ENCODE measurements around the gene SPDYC. TPM values are rescaled to one million over a fixed set of nuclear protein-coding genes. Genes with fewer than 3 reads are reported as not detected.

SPDYC gene
- total RNA-seq, 1 experiment from 2014 or later: 1.2 TPM

DNA sequence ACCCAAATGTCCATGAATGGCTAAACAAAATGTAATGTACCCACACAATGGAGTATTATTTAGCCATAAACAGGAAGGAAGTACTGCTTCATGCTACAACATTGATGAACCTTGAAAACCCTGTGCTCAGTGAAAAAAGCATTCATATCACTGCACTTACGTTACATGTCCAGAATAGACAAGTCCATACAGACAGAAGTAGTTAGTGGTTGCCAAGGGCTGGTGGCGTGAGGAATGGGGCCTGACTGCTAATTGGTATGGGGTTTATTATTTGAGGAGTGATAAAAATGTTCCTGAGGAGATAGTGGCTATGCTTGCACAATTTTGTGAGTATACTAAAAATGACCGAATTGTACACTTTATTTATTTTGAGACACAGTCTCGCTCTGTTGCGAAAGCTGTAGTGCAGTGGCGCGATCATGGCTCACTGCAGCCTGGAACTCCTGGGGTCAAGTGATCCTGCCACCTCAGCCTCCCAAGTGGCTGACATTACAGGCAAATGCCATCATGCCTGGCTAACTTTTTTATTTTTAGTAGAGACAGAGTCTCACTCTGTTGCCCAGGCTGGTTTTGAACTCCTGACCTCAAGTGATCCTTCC lies 28.0 kb upstream of the SPDYC start:
- ChIA-PET POLR2A (no interaction called here), RAD21 (ENCODE audit: low non-redundant PET in 1 of 2, low total read pairs in 2 of 2, uncharacterized antibody in 2 of 2, unreplicated experiment in 2 of 2) (no interaction called here), CTCF (no interaction called here)
- Histone ChIP-seq H3K4me3 (replicated peaks in 1 of 2; ENCODE audit: low read depth in 1 of 2, low read length in 2 of 2) (no peak overlapping the region), H3K9ac (ENCODE audit: low read length) (no peak overlapping the region), H3K4me2 (ENCODE audit: low read length) (no peak overlapping the region), H3K36me3 (ENCODE audit: control insufficient read depth in 1 of 2, insufficient read depth in 2 of 2, low read length in 2 of 2) (no peaks in the 10 kb centered on the region), H3K9me2 (ENCODE audit: insufficient read depth) (no peaks in the 10 kb centered on the region), H2AFZ (ENCODE audit: low read depth, low read length, poor library complexity, severe bottlenecking) (no peak overlapping the region), H3K27ac (ENCODE audit: low read depth, low read length) (no peak overlapping the region), H3K79me2 (ENCODE audit: insufficient read depth, low read length) (no peaks in the 10 kb centered on the region), H3K4me1 (ENCODE audit: control insufficient read depth in 1 of 2, insufficient read depth in 2 of 2, low read length in 2 of 2) (no peaks in the 10 kb centered on the region), H3K9me3 (ENCODE audit: control insufficient read depth in 1 of 2, insufficient read depth in 1 of 2, low read depth in 1 of 2, low read length in 2 of 2) (peaks cover 0 to 2% of the 10 kb centered on the region in 2 experiments; a peak in 1 of 4 replicates), H4K20me1 (ENCODE audit: insufficient read depth) (no peaks in the 10 kb centered on the region), H3K27me3 (ENCODE audit: insufficient read depth, low read length) (no peaks in the 10 kb centered on the region)
- ATAC-seq (no peak), DNase-seq (ENCODE audit: low read depth, low spot score) (no peak)
- BruUV-seq (replicated peaks): no TSS peak
- TF ChIP-seq JUND (IDR thresholded peaks at IDR 0.05) (no peak), POLR2A (IDR thresholded peaks at IDR 0.05; ENCODE audit: borderline replicate concordance, extremely low read depth, insufficient read depth, insufficient read length) (no peak), ZFX (IDR thresholded peaks at IDR 0.05) (no peak), RAD21 (IDR thresholded peaks at IDR 0.05; ENCODE audit: low read depth) (no peak), SRF (IDR thresholded peaks at IDR 0.05; ENCODE audit: low read depth) (no peak), FOSL1 (IDR thresholded peaks at IDR 0.05; ENCODE audit: low read depth) (no peak), SP1 (IDR thresholded peaks at IDR 0.05; ENCODE audit: low read depth) (no peak), CBX3 (IDR thresholded peaks at IDR 0.05; ENCODE audit: low read depth) (no peak), ELF1 (IDR thresholded peaks at IDR 0.05; ENCODE audit: borderline replicate concordance, low read depth) (no peak), EZH2 (IDR thresholded peaks at IDR 0.05) (no peak), EZH2phosphoT487 (IDR thresholded peaks at IDR 0.05; ENCODE audit: borderline replicate concordance) (no peak), TCF7L2 (IDR thresholded peaks at IDR 0.05; ENCODE audit: borderline replicate concordance, extremely low read depth, insufficient read depth, insufficient read length) (no peak)
- TF ChIP-seq, protein P1, sequence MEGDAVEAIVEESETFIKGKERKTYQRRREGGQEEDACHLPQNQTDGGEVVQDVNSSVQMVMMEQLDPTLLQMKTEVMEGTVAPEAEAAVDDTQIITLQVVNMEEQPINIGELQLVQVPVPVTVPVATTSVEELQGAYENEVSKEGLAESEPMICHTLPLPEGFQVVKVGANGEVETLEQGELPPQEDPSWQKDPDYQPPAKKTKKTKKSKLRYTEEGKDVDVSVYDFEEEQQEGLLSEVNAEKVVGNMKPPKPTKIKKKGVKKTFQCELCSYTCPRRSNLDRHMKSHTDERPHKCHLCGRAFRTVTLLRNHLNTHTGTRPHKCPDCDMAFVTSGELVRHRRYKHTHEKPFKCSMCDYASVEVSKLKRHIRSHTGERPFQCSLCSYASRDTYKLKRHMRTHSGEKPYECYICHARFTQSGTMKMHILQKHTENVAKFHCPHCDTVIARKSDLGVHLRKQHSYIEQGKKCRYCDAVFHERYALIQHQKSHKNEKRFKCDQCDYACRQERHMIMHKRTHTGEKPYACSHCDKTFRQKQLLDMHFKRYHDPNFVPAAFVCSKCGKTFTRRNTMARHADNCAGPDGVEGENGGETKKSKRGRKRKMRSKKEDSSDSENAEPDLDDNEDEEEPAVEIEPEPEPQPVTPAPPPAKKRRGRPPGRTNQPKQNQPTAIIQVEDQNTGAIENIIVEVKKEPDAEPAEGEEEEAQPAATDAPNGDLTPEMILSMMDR (IDR thresholded peaks at IDR 0.05 in 2 of 3, conservative IDR thresholded peaks at IDR 0.05 in 1 of 3; ENCODE audit: borderline replicate concordance in 1 of 3, insufficient read depth in 1 of 3, low read depth in 2 of 3, low read length in 2 of 3): no peak
- TF ChIP-seq, protein P2, sequence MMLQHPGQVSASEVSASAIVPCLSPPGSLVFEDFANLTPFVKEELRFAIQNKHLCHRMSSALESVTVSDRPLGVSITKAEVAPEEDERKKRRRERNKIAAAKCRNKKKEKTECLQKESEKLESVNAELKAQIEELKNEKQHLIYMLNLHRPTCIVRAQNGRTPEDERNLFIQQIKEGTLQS (IDR thresholded peaks at IDR 0.05): no peak
- TF ChIP-seq, protein P3, sequence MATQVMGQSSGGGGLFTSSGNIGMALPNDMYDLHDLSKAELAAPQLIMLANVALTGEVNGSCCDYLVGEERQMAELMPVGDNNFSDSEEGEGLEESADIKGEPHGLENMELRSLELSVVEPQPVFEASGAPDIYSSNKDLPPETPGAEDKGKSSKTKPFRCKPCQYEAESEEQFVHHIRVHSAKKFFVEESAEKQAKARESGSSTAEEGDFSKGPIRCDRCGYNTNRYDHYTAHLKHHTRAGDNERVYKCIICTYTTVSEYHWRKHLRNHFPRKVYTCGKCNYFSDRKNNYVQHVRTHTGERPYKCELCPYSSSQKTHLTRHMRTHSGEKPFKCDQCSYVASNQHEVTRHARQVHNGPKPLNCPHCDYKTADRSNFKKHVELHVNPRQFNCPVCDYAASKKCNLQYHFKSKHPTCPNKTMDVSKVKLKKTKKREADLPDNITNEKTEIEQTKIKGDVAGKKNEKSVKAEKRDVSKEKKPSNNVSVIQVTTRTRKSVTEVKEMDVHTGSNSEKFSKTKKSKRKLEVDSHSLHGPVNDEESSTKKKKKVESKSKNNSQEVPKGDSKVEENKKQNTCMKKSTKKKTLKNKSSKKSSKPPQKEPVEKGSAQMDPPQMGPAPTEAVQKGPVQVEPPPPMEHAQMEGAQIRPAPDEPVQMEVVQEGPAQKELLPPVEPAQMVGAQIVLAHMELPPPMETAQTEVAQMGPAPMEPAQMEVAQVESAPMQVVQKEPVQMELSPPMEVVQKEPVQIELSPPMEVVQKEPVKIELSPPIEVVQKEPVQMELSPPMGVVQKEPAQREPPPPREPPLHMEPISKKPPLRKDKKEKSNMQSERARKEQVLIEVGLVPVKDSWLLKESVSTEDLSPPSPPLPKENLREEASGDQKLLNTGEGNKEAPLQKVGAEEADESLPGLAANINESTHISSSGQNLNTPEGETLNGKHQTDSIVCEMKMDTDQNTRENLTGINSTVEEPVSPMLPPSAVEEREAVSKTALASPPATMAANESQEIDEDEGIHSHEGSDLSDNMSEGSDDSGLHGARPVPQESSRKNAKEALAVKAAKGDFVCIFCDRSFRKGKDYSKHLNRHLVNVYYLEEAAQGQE (IDR thresholded peaks at IDR 0.05; ENCODE audit: low read depth): no peak
- intact Hi-C loops (cut with micrococcal nuclease): no loop called here

Measured in HCT116 (cell line).